Upper lobe of right lung (tissue), 1 donor: Measurements from ENCODE around the gene DDX6. TPM values are rescaled to one million over a fixed set of nuclear protein-coding genes. Genes with fewer than 3 reads are reported as not detected.
"Not testable (repeated sequence)": the region's sequence is repeated elsewhere in the genome, so short reads cannot be mapped to it uniquely, and the experiment has no call there.

Source experiments
- ATAC-seq: fragments of 200-7000 bp; cut with Tn5 transposase; one replicate; pipeline ENCODE4 v1.9.1; 2020; ENCODE audit warnings: mild to moderate bottlenecking, moderate library complexity
- DNase-seq: peaks from one replicate; pipeline ENCODE4 v3.0.0-alpha.2; 2020
- H3K27ac ChIP-seq: fragments of 200-600 bp; one replicate; pipeline ENCODE4 v1.8.0; 2022
- H3K27me3 ChIP-seq: fragments of 200-600 bp; one replicate; pipeline ENCODE4 v1.8.0; 2022; ENCODE audit warnings: mild to moderate bottlenecking
- H3K36me3 ChIP-seq: fragments of 200-600 bp; one replicate; pipeline ENCODE4 v1.8.0; 2022
- H3K4me1 ChIP-seq: fragments of 200-600 bp; one replicate; pipeline ENCODE4 v1.8.0; 2022
- H3K4me3 ChIP-seq: fragments of 200-600 bp; one replicate; pipeline ENCODE4 v1.8.0; 2022; ENCODE audit warnings: mild to moderate bottlenecking
- H3K9me3 ChIP-seq: fragments of 200-600 bp; one replicate; pipeline ENCODE4 v1.8.0; 2022
- CTCF ChIP-seq: fragments of 200-600 bp; IDR thresholded peaks from one replicate; pipeline ENCODE4 v1.8.0; 2022; ENCODE audit warnings: antibody characterized with exemption
- intact Hi-C: fragments of 100-400 bp; cut with DNase I; formaldehyde crosslinking; loops from one replicate; pipeline ENCODE4 v1.11.0; 2022
- long read RNA-seq: library from polyadenylated mRNA; unstranded; transcript quantifications from one replicate; pipeline ENCODE4 v2.0.0, GENCODE V29; 2021
- total RNA-seq: library from RNA; stranded (reverse); fragmentation: NEBNext Ultra II Directional; extraction: Animal tissue kit (Norgen Biotek cat#: 25700); gene quantifications from one replicate; pipeline ENCODE4 v1.2.1, GENCODE V29; 2021
- donor health status: DM: no; HTN: yes; CAD: no; lungs with severe emphysema.

DDX6 gene
- 115 TPM for total RNA-seq
- long read RNA-seq, full-length matches to known transcripts, result 17 of 33 reads
- long read RNA-seq, partial matches to known transcripts, result 6 of 33 reads
- long read RNA-seq, other reads (novel, unspliced or antisense), result 10 of 33 reads

DNA sequence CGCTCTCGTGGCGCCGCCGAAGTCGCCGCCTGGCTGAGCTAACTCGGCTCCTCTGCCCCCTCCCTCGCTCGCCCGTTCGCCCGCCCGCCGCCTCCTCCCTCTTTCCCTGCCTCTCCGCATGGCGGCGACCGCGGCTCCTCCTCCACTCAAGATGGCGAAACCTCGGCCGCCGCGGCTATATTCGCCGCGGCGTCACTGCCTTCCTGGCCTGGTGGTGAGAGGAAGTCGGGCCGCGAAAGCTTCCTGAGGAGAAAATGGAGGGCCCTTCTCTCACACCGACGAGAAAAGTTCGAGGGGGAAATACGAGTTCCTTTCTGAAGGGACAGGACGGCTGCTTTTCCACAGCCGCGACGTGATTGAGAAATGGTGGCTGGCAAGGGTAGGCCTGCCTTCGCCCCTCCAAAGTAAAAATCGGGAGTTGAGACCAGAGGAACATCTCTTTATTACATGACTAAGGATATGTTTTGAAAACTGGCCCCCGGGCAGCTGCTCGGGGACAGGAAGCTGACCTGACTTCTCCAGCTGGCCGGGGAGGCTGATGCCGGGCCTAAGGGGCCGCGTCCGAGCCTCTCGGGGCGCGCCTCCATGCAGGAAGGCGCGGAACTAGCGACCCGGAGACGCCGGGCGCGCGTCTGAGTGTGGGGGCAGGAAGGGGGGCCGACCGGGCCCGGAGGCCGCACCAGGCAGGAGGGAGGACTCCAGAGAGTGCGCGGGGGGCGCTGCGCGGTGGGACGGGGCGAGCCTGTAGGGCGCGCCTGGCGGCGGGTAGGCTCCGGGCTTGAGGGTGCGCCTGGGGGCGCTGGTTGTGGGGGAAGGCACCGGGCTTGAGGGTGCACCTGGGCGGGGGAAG, at the start of gene DDX6:
TSS of gene DDX6 (minus strand) at position 54 of the 850 bp plus-strand sequence. CDS start 4,913 bp downstream, outside the sequence.
- TF ChIP-seq CTCF, result peak; percentile 44
- Histone ChIP-seq H3K4me1 (peaks cover 28% of the 10 kb centered on the region), H3K4me3 (peak within 1 kb of the TSS; percentile 95)

DNA sequence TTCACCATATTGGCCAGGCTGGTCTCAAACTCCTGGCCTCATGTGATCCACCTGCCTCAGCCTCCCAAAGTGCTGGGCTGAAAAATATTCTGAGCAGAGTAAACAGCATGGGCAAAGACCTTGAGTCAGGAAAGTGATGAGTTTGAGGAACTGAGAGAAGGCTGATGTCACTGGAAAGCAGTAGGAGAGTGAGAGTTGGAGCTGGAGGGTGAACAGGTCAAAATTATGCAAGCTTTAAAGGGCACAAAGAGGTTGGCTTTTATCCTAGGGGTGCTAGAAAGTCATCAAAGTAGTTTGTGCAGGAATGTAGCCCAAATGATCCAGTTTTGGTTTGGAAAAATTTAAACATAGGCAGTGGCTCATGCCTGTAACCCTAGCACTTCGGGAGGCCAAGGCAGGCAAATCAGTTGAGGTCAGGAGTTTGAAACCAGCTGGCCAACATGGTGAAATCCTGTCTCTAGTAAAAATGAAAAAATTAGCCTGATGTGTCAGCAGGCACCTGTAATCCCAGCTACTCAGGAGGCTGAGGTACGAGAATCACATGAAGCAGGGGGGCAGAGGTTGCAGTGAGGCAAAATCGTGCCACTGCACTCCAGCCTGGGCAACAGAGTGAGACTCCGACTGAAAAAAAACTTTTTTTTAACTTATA, 48.1 kb upstream of the DDX6 start:
- TF ChIP-seq CTCF, result no peak
- intact Hi-C loops, result no loop called here
- Histone ChIP-seq H3K4me3 (no peak overlapping the region), H3K4me1 (no peaks in the 10 kb centered on the region), H3K27me3 (no peaks in the 10 kb centered on the region), H3K36me3 (no peaks in the 10 kb centered on the region), H3K27ac (no peak overlapping the region), H3K9me3 (no peaks in the 10 kb centered on the region)
- DNase-seq (no peak), ATAC-seq (peak; percentile 72)

More for the DNA sequence above, at the start of gene DDX6:
- no peaks in the 10 kb centered on the region for H3K27me3 ChIP-seq
- ATAC-seq, result peak; percentile 88
- H3K9me3 ChIP-seq, result no peaks in the 10 kb centered on the region
- peak; percentile 97 for DNase-seq
- intact Hi-C loops, result no loop called here
- no peaks in the 10 kb centered on the region for H3K36me3 ChIP-seq
- H3K27ac ChIP-seq, result peak within 1 kb of the TSS; percentile 100

DNA sequence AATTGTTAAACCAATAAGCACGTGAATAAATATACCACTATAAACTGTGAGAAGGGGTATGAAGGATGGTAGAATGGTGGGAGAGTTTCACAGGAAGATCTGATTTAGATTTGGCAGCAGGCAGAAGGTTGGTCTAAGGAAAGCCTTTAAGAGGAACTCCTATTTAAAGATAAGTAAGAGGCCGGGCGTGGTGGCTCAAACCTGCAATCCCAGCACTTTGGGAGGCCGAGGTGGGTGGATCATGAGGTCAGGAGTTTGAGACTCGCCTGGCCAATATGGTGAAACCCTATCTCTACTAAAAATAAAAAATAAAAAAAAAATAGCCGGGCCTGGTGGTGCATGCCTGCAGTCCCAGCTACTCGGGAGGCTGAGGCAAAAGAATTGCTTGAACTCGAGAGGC, 46.9 kb upstream of the DDX6 start:
- Histone ChIP-seq H3K4me3 (no peak overlapping the region), H3K4me1 (no peaks in the 10 kb centered on the region), H3K27ac (no peak overlapping the region), H3K27me3 (no peaks in the 10 kb centered on the region), H3K36me3 (no peaks in the 10 kb centered on the region), H3K9me3 (no peaks in the 10 kb centered on the region)
- intact Hi-C loops, result no loop called here
- ATAC-seq, result no peak
- no peak for DNase-seq
- no peak for TF ChIP-seq CTCF

GRCh38 chr11:118834427-118835028, 43.6 kb upstream of the DDX6 start:
- Histone ChIP-seq H3K36me3 (no peaks in the 10 kb centered on the region), H3K27ac (no peak overlapping the region), H3K27me3 (no peaks in the 10 kb centered on the region), H3K9me3 (no peaks in the 10 kb centered on the region), H3K4me3 (peak overlapping the region; percentile 25), H3K4me1 (no peaks in the 10 kb centered on the region)
- no peak for TF ChIP-seq CTCF
- no peak for DNase-seq
- peak; percentile 87 for ATAC-seq
- intact Hi-C loops, result no loop called here

GRCh38 chr11:118827118-118827517, 36.2 kb upstream of the DDX6 start:
- intact Hi-C loops, result no loop called here
- Histone ChIP-seq H3K4me1 (no peaks in the 10 kb centered on the region), H3K4me3 (no peak overlapping the region), H3K36me3 (no peaks in the 10 kb centered on the region), H3K27me3 (no peaks in the 10 kb centered on the region), H3K27ac (no peak overlapping the region), H3K9me3 (no peaks in the 10 kb centered on the region)
- ATAC-seq (no peak), DNase-seq (no peak)
- TF ChIP-seq CTCF, result no peak

- ATAC-seq, H3K4me1 ChIP-seq, DNase-seq, intact Hi-C loops, H3K4me3 ChIP-seq, H3K9me3 ChIP-seq, H3K27ac ChIP-seq, H3K36me3 ChIP-seq, H3K27me3 ChIP-seq: not testable (repeated sequence)
Observed at GRCh38 chr11:118822936-118823510, 32.1 kb upstream of the DDX6 start.
